HG03378 (cell line): ENCODE measurements around the gene ATG13.
A peak's percentile ranks its signal among the peaks of the same experiment; 100 is the strongest.
"Not testable (repeated sequence)": the region's sequence is repeated elsewhere in the genome, so short reads cannot be mapped to it uniquely, and the experiment has no call there.

ENCODE experiments used
- ATAC-seq: cut with Tn5 transposase; IDR thresholded peaks from one replicate; pipeline ENCODE4 v1.9.1; 2021; ENCODE audit warnings: mild to moderate bottlenecking, moderate library complexity; ENCODE audit not compliant: unreplicated experiment

Gene ATG13

DNA sequence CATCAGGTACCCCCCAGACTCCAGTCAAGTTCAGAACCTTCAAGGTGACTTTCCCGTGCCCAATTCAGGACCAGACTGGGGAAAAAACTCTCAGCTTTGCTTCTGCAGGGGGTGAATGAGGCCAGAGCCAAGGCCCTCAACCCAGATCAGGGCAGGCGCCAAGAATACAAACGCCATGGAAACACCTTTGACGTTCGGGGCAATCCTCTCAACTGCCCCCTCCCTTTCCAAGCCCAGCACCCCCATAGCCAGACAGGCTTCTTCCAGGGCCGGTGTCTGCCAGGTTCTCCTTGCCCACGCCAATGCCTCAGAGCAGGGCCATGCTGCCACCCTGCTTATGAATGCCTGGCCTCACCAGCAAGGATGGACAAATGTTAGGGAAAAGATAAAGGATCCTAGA is 77.3 kb downstream of the ATG13 start:
- no peak for ATAC-seq

DNA sequence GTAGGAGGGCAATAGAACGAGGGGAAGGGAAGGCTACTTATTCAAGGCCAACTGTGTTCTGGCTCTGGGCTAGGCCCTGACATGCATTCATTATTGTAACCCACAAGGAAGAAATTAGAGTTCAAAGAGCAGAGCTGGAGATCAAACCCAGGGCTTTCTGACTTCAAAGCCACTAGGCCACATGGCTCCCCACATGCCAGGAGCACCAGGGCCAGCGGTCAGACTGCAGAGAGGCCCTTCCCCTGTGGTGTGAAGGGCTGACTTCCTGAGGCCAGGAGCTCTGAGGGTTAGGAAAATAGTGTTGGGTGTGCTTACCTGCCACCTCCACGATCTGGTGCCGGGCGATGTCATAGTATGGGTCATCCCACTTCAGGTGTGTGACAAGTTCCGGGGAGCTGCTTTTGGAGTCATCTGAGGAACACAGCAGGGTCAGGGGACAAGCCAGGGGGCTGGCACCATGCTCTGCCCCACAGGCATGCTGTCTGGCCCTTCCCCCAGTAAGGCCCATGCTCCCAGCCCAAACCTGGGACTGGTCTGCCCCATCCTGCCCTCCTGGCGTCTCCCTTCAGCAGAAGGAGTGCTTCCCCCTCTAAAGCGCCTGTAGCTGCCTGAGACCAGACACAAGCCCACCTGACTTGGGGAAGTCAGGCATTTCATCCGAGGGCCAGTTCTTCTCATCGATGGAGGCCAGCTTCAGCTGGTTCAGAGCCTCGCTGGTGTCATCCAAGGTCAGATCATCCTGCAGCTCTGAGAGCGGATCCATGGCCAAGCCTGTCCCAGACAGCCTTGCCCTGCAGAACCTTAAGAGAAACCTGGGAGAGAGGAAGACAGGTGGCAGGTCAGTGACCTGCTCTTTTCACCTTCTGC is 78.2 kb downstream of the ATG13 start:
- no peak for ATAC-seq

DNA sequence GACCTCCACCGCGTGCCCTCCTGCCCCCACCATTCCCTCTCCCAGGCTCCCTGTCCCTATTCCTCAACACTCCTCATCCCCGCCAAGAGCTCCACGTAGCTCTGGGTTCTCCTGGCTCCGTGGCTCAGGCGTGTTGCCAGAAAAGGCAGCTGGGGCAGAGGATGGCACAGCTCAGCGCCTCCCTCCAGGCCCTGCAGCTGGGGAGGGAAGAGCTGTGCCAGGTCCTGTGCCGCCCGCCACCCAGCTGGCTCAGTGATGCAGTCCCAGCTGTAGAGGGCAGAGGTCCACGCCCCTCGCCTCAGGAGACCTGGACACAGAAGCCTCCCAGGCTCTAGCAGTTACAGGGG is 78.8 kb downstream of the ATG13 start:
- no peak for ATAC-seq

DNA sequence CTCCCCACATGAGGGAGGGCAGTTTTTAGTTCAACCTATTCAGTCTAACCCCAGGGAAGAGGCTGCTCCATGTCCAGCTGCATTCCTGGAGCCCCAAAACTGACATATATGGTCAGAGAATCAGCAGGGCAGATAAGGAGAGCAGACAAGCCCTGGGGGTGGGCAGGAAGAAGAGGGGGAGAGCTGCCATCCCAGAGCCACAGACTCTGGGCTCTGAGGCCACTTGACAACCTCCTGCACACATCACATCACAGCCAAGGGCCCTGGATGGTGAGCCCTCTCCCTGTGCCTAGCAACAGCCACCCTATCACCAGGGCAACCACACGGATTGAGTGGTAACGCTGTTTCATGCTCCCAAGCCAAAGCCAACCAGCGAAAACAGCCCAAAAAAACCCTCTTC is 80.0 kb downstream of the ATG13 start:
- ATAC-seq = no peak

DNA sequence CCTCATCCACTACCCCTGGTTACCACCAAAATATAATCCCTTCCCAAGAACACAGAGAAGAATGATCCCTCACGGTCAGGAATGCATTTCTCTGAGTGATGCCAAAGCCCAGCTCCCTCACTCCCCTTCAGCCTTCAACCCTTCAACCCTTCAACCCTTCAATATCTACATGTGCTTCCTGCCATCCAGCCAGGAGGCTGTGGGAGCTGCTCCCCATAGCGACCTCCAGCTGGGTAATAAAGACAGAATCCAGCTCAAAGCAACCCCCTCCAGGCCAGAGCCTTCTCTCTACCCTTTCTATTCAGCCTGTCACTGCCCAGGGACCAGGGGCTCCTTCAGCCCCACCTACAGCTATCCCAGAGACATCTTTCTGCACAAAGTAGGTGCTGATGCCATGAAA is 80.4 kb downstream of the ATG13 start:
- ATAC-seq = no peak

DNA sequence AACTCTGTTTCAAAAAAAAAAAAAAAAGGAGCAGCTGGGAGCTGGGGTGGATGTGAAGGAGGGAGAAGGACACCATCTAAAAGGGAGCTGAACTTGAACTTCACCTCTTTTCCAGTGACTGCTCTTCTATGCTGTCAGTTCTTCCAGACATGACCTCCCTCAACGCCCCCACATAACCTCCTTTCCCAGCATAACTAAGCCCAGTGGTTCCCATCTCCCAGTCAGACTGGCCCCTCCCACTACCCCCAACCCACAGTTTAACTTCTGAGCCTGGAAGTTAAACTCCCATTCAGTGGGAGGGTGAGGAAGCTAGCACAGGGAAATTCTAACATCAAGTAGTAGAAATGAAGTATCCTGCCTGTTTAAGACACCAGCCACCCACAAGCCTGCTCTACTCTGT is 81.2 kb downstream of the ATG13 start:
- ATAC-seq = no peak

DNA sequence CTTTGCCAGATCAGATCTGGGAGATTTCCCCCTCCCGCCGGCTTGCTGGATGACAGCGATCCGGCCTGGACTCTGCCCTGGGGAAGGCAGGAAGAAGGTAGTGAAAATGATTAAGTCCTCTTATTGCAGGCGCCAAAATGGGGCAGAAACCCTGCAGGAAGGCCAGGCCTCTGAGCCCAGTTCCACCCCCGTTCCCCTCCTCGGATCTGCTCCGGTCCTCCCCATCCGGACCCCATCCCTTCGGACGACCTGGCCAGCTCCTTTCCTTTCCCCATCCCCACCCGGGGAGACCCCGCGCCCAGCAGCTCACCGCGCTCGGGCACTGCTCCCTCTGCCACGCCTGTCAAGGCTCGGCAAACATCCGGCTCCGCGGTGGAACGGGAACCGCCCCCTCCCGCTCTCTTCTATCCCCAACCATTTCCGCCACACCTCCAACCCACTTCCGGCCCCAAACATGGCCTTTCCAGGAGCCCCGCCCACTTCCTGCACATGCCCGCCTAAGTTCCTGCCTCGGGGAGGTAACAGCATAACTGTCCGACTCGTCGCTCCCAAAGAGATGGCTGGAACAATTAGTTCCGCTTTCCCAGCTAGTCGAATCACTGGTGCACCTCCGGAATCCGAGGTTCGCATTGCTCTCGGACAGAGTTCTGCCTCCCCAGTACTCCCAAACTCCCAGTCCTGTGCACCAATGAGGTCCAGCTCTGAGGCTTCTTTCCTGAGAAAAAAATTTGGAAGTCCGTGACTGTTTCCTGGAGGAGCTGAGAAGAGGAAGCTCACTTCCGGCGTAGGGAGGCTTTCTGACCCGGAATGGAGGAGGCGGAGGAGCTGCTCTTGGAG is 83.1 kb downstream of the ATG13 start, which contains the start of the genes ARHGAP1 and ZNF408:
ARHGAP1 (minus strand) TSS at position 379 of the 837 bp plus-strand sequence. CDS start 4,512 bp downstream, outside the sequence.
ZNF408 (plus strand) TSS at position 791 of the 837 bp plus-strand sequence; CDS start at position 808, 17 bp downstream.
- peak; percentile 91 for ATAC-seq

DNA sequence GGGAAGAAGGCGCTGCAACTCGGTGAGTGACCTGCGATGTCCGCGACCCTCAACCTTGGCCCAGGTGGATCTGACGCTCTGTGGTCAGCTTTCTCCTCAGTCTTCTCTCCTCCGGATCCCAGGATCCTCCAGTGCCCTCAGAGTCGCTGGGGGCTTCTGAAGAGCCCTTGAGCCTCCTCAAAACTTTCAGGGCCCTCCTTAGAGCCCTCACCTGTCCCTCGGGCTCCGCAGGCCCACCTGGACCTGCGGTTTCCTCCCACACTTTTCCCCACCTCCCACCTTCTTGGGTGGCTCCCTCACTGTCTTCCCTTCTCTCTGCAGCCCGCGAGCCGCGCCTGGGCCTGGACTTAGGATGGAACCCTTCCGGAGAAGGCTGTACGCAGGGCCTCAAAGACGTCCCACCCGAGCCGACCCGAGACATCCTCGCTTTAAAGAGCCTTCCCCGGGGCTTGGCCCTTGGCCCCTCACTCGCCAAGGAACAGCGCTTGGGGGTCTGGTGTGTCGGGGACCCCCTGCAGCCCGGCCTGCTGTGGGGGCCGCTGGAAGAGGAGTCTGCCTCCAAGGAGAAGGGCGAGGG is 83.8 kb downstream of the ATG13 start:
- ATAC-seq = no peak

DNA sequence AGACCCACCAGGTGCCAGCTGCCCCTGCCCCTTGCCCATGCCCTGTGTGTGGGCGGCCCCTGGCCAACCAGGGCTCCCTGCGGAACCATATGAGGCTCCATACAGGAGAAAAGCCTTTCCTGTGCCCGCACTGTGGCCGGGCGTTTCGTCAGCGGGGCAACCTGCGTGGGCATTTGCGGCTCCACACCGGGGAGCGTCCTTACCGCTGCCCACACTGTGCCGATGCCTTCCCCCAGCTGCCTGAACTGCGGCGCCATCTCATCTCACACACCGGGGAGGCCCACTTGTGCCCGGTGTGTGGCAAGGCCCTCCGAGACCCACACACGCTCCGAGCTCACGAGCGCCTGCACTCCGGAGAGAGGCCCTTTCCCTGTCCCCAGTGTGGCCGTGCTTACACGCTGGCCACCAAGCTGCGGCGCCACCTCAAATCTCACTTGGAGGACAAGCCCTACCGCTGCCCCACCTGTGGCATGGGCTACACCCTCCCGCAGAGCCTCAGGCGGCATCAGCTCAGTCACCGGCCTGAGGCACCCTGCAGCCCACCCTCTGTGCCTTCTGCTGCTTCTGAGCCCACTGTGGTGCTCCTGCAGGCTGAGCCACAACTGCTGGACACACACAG is 87.8 kb downstream of the ATG13 start:
- ATAC-seq = no peak

DNA sequence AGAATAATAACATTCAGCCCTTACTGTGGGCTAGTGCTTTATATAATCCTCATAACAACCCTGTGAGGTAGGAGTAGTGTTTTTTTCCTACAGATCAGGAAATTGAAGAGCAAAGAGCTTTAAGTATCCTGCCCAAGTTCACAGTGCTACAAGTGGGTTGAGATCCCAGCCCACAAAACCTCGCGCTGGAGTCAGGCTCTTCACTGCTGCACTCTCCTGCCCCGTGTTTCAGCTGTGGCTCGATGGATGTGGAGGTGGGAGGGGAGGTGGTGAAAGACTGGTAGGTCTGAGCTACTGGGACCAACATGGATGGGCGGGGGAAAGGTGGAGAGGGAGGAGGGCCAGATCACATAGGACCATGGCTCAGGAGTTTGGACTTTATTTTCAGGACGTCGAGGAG is 89.5 kb downstream of the ATG13 start:
- ATAC-seq = no peak

DNA sequence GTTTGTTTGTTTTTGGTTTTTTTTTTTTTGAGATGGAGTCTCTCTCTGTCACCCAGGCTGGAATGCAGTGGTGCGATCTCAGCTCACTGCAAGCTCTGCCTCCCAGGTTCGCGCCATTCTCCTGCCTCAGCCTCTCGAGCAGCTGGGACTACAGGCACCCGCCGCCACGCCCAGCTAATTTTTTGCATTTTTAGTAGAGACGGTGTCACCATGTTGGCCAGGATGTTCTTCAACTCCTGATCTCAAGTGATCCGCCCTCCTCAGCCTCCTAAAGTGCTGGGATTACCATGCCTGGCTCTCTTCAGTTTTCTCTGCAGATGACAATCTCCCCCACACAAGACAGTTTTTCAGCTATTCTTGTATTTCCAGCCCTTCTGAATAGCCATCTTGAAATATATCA is 92.0 kb downstream of the ATG13 start:
- ATAC-seq = not testable (repeated sequence)

DNA sequence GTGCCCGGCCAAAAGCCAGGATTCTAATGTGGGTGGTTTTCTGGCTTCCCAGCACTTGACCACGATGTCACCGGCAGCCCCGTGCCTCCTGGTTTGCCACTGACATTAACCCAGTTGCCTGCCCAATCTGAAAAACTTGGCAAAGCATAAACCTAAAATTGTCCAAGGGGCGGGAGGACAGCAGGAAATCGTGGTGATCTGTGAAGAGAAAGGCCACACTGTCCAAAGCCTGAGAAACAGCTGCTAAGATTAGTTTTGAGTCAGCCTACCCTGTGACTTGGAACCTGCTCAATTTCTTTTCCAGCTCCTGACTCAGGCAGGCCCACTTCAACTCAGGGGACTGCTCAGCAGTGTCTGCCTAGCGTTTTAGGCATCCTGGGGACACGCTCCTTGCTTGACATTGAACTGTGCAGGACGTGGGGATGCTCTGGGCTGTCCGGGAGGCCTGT is 93.5 kb downstream of the ATG13 start:
- ATAC-seq = no peak

DNA sequence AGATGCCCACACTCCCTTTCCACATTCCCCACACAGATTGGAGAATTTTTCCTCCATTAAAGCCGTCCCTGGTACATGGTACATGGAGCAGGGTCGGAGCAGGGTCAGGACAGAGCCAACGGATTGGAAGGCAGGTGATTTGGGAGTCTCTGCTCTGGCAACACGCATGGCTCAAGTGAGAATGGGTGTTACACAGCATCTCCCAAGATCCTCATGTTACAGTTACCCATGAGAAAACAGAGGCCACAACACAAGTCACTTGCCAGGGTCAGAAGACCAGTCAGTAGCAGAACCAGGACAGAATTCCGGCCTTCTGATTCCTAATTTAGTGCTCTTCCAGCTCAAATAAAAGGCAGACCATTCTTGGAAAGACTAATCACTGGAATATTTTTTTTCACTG is 94.0 kb downstream of the ATG13 start:
- ATAC-seq = no peak

DNA sequence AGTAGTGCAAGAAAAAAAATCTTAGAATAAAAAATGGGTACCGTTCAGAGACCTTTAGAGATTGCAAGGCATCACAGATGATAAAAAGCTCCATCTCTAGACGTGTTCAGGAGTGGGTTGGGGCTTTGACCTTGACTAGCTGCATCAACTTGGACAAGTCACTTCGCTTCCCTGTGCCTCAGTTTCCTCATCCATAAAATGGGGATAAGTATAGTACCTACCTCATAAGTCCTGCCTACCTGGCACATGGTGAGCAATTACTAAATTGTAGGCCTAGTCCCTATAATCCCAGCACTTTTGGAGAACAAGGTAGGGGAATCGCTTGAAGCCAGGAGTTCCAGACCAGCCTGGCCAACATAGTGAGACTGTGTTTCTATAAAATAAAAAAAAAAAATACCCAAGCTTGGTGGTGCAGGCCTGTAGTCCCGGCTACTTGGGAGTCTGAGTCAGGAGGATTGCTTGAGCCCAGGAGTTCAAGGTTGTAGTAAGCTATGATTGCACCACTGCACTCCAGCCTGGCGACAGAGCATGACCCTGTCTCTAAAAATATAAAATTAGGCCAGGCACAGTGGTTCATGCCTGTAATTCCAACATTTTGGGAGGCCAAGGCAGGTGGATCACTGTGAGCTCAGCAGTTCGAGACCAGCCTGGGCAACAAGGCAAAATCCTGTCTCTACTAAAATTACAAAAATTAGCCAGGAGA is 95.7 kb downstream of the ATG13 start:
- no peak for ATAC-seq

DNA sequence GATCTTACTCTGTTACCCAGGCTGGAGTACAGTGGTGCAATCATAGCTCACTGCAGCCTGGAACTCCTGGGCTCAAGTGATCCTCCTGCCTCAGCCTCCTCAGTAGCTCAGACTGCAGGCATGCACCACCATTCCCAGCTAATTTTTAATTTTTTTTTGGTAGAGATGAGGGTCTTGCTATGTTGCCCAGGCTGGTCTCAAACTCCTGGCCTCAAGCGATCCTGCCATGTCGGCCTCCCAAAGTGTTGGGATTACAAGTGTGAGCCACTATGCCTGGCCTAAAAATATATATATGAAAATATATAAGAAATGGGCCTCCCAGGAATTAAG is 100.4 kb downstream of the ATG13 start:
- ATAC-seq = not testable (repeated sequence)

DNA sequence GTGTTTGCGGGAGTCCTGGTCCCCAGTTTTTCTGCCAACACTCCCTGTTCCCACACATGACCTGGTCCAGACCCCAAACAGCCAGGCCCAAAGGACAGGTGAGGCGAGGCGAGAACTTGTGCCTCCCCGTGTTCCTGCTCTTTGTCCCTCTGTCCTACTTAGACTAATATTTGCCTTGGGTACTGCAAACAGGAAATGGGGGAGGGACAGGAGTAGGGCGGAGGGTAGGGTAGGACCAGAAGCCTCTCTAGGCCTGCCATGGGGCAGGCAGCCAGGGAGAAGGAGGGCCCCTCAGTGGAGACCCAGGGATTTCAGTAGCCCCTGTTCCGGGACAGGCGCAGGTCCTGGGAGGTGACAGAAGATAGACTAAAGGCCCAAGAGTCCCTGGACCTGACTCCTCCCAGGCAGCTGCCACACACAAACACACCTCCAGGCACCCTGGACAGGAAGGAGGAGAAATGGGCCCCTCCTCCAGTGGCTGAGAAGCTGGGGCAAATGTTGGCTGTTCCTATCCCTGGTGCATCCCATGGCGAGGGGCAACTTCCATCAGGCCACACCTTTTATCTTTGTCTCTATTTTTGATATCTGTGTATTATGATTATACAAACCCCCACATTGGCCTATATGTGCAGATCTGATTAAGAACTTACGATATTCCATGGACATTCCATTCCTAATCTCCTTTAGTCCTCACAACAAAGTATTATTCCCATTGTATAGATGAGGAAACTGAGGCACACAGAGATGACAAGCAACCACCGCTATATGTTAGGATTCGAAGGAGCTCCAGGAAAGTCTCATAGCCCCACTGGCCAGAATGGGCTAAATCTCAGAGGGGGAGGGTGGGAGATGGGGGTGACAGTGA is 101.0 kb downstream of the ATG13 start:
- no peak for ATAC-seq

DNA sequence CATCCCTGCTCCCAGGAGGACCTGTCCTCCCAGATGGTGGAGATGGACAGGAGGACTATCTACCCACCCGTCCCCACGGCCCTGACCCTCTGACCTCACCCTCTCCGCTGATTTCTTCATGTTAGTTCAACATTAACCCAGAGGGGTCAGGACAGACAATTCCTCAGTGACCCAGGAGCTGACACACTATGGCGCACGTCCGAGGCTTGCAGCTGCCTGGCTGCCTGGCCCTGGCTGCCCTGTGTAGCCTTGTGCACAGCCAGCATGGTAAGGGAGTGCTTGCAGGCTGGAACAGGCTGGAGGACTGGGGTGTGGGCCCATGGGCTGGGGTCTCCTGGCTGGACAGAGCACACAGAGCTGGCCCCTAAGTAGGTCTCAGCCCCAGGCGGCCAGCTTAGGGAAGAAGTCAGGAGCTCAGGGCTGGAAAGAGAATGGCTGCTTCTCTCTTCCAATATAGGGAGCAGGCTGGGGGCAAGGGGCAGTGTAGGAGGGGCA is 101.7 kb downstream of the ATG13 start, which contains the start of gene F2:
F2 (plus strand) TSS at position 166 of the 495 bp plus-strand sequence; CDS start at position 189, 23 bp downstream.
- ATAC-seq = no peak

DNA sequence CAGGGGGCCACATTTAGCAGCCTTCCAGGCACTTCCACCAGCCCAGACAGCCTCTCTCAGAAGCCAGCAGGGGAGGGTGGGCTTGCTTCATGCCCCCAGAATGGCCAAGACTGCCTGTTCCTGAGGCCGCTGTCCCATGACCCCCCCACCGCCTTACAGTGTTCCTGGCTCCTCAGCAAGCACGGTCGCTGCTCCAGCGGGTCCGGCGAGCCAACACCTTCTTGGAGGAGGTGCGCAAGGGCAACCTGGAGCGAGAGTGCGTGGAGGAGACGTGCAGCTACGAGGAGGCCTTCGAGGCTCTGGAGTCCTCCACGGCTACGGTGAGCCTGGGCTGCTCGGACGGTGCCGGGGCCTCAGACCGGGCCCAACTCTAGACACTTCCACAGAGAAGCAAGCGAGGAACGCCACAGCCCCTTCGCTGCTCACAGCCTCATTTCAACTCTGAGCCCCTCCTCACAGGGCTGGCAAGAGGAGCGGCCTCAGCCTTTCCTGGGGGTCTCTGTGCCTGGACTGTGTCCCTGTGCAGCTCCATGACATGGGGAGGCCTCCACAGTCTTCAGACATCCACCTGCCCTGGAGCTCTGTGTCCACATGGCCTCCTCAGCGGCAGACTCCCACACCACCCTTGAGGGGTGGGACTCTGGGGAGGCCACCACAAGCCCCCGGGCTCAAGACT is 102.3 kb downstream of the ATG13 start:
- ATAC-seq = no peak

DNA sequence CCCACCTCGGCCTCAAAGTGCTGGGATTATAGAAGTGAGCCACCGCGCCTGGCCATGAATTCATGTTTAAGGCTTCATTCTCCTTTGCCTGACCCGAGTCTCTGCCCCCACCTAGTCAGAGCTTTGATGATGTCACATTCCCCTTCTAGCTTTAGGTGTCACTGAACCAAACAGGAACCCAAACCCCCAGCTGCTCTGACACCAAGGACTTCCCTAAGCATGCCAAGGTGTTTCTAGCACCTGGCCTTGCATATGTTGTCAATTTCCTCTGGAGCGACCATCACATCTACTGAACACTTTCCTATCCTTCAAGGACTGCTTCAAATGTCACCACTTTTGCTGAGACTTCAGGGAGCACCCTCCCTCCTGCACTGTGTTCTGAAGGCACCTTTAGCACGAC is 103.9 kb downstream of the ATG13 start:
- ATAC-seq = no peak
